ENCODE measurements around the gene PLA2G10.

PLA2G10 gene

DNA sequence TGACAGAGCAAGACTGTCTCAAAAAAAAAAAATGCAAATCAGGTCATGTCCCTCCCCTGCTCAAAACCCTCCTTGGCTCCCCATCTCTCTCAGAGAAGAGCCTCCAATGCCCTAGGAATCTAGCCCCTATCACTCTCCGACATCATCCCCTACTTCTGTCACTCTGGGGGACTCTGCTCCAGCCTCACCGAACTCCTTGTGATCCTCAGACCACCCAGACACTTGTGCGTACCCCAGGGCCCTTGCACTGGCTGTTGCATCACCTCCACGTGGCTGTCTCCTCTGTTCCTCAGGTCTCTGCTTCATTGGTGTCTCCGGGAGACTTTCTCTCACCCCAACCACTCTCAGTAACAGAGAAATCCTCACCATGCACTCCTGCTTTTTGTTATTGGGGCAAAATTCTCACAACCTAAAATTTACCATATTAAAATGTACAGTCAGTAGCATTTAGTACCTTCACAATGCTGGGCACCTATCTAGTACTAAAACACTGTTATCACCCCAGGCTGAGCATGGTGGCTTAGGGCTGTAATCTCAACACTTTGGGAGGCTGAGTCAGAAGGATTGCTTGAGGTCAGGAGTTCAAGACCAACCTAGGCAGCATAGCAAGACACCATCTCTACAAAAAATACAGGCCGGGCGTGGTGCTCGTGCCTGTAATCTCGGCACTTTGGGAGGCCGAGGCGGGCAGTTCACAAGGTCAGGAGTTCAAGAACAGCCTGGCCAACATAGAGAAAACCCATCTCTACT, 15.2 kb downstream of the PLA2G10 start:
- no peak overlapping the region for H3K4me3 ChIP-seq
- TF ChIP-seq, protein P1, sequence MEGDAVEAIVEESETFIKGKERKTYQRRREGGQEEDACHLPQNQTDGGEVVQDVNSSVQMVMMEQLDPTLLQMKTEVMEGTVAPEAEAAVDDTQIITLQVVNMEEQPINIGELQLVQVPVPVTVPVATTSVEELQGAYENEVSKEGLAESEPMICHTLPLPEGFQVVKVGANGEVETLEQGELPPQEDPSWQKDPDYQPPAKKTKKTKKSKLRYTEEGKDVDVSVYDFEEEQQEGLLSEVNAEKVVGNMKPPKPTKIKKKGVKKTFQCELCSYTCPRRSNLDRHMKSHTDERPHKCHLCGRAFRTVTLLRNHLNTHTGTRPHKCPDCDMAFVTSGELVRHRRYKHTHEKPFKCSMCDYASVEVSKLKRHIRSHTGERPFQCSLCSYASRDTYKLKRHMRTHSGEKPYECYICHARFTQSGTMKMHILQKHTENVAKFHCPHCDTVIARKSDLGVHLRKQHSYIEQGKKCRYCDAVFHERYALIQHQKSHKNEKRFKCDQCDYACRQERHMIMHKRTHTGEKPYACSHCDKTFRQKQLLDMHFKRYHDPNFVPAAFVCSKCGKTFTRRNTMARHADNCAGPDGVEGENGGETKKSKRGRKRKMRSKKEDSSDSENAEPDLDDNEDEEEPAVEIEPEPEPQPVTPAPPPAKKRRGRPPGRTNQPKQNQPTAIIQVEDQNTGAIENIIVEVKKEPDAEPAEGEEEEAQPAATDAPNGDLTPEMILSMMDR (IDR thresholded peaks at IDR 0.05): no peak
- no peak for DNase-seq (ENCODE audit: low spot score)
- H3K27ac ChIP-seq: no peak overlapping the region

- no peak for DNase-seq (ENCODE audit: low spot score)
- H3K4me3 ChIP-seq: no peak overlapping the region
- H3K27ac ChIP-seq: no peak overlapping the region
- TF ChIP-seq, protein P1 (IDR thresholded peaks at IDR 0.05): no peak
These were observed 16.5 kb downstream of the PLA2G10 start for GRCh38 chr16:14677627-14678026.

DNA sequence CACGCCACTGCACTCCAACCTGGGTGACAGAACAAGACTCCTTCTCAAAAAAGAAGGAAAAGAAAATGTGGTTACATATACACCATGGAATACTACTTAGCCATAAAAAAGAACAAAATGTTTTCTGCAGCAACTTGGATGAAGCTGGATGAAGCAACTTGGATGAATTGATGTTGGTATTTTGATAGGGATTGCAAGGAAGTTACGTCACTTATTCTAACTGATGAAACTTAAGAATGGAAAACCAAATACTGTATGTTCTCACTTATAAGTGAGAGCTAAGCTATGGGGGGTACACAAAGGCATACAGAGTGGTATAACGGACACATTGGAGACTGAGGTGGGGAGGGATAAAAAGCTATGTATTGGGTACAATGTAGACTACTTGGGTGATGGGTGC, 17.5 kb downstream of the PLA2G10 start:
- Histone ChIP-seq H3K27ac (no peak overlapping the region), H3K4me3 (no peak overlapping the region)
- no peak for DNase-seq (ENCODE audit: low spot score)
- TF ChIP-seq, protein P1 (IDR thresholded peaks at IDR 0.05): no peak

- DNase-seq (ENCODE audit: low spot score): no peak
- no peak overlapping the region for H3K4me3 ChIP-seq
- TF ChIP-seq, protein P1 (IDR thresholded peaks at IDR 0.05): no peak
- H3K27ac ChIP-seq: no peak overlapping the region
These were observed 21.6 kb downstream of the PLA2G10 start for GRCh38 chr16:14672403-14672971.

DNA sequence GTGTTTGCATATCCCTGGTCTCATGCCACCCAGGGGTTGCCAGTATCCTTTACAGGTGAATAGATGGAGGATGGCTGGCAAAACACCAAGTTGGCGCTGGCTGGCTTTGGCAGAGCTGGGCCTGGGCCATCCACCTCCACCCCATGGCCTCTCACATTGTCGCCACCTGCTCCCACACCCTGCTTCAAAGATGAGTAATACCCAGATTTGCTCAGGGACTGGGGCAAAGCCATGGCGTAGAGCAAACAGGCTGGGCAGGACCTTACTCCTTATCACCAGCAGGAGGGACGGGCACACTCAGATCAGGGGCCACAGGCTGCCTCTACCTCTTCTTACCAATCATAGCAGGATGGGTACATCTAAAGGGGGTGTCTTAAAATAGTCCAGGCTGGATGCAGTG, 24.3 kb downstream of the PLA2G10 start:
- TF ChIP-seq, protein P1 (IDR thresholded peaks at IDR 0.05): no peak
- DNase-seq (ENCODE audit: low spot score): no peak
- Histone ChIP-seq H3K27ac (no peak overlapping the region), H3K4me3 (no peak overlapping the region)

DNA sequence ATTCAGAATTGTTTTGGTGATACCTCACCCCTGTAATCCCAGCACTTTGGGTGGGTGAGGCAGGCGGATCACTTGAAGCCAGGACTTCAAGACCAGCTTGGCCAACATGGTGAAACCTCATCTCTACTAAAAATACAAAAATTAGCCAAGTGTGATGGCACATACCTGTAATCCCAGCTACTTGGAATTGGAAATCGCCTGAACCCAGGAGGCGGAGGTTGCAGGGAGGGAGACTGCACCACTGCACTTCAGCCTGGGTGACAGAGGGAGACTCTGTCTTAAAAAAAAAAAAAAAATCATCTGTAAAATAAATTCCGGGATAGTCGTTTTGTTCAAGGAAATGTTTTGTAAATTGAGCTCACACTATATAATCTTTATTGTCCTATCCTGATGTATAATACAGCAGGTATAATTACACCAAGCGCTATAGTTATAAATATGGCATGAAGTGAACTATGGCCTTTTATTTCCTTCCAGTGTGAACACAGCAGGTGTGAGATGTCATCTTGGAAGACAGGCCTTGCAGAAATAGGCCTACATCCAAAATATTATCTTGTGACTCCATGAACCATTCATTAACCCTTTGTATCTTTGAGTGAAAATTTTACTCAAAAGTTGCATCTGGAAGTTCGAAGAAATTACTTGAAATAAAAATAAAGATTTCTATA, 25.4 kb downstream of the PLA2G10 start:
- H3K27ac ChIP-seq: no peak overlapping the region
- no peak for DNase-seq (ENCODE audit: low spot score)
- TF ChIP-seq, protein P1 (IDR thresholded peaks at IDR 0.05): no peak
- no peak overlapping the region for H3K4me3 ChIP-seq
